Muscle layer of duodenum (tissue), 2 donors: ENCODE measurements around the gene CCDC146.
"Not testable (repeated sequence)": the region's sequence is repeated elsewhere in the genome, so short reads cannot be mapped to it uniquely, and the experiment has no call there.

ENCODE experiments used
- H3K27ac ChIP-seq: one replicate; pipeline ENCODE4 v1.7.0; 2013; ENCODE audit warnings: mild to moderate bottlenecking, low read length
- H3K27me3 ChIP-seq: one replicate; pipeline ENCODE4 v1.7.0; 2013; ENCODE audit warnings: low read depth, mild to moderate bottlenecking, control low read depth, low read length
- H3K36me3 ChIP-seq, 2 donors: one replicate each; pipeline ENCODE4 v1.7.0; 2013; ENCODE audit warnings: low read length in 2 of 2, control low read depth in 1 of 2, mild to moderate bottlenecking in 1 of 2; ENCODE audit not compliant: insufficient read depth in 2 of 2, control insufficient read depth in 1 of 2
- H3K4me1 ChIP-seq, 2 donors: one replicate each; pipeline ENCODE4 v1.7.0; 2013; ENCODE audit warnings: low read length in 2 of 2, mild to moderate bottlenecking in 2 of 2, control low read depth in 1 of 2, moderate library complexity in 1 of 2; ENCODE audit not compliant: insufficient read depth in 2 of 2, control insufficient read depth in 1 of 2
- H3K4me3 ChIP-seq, 2 donors: one replicate each; pipeline ENCODE4 v1.7.0; 2013; ENCODE audit warnings: low read length in 2 of 2, low read depth in 1 of 2, mild to moderate bottlenecking in 1 of 2
- H3K9me3 ChIP-seq, 2 donors: one replicate each; pipeline ENCODE4 v1.7.0; 2013; ENCODE audit warnings: low read length in 2 of 2, control low read depth in 1 of 2, mild to moderate bottlenecking in 1 of 2; ENCODE audit not compliant: control insufficient read depth in 1 of 2
- donor health status: healthy.

The CCDC146 gene

GRCh38 chr7:77155601-77156377 is 33.4 kb downstream of the CCDC146 start:
- H3K9me3 ChIP-seq, H3K27me3 ChIP-seq, H3K36me3 ChIP-seq, H3K4me1 ChIP-seq, H3K4me3 ChIP-seq, H3K27ac ChIP-seq: not testable (repeated sequence)

DNA sequence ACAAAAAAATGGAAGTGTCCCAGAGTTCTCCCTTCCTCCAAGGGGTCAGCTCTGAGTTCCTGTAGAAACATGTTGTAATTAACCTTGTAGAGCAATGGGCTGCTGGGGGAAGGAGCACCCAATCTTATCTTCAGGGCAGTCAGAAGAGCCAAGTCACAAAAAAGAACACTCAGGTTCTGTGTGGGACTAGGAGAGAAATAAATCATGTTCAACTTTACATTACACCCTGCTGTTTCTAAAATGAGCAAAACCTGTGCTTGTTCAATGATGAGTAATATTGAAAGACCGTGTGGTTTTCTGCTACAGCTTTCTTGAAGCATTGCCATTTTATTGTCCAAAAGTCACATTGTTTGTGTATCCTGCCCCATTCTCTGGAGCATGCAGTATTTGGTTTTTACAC is 34.6 kb downstream of the CCDC146 start:
- H3K4me3 ChIP-seq, H3K9me3 ChIP-seq, H3K27ac ChIP-seq, H3K36me3 ChIP-seq, H3K4me1 ChIP-seq, H3K27me3 ChIP-seq: not testable (repeated sequence)

GRCh38 chr7:77157446-77157845 is 35.0 kb downstream of the CCDC146 start:
- Histone ChIP-seq H3K36me3 (no peaks in the 10 kb centered on the region), H3K27ac (no peak overlapping the region)

DNA sequence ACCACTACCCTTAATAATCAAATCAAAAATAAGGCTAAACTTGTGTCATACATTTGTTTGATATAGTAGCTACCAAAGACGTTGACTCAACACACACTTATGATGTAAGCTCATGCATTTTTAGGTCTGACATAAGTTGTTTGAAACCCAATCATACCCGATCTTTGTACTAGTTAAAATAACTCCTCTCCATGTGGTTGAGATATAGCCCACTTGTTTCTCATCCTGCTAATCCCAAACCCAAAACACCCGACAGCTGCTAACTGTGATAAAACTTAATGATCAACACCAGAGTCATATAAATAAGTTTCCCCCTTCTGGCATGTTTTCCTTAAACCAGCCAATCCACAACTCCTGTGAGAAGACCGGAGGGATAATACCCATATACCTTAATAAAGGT is 48.7 kb downstream of the CCDC146 start:
- not testable (repeated sequence) for H3K27me3 ChIP-seq, H3K9me3 ChIP-seq, H3K36me3 ChIP-seq

More at GRCh38 chr7:77157446-77157845, 35.0 kb downstream of the CCDC146 start:
- Histone ChIP-seq H3K9me3 (no peaks in the 10 kb centered on the region), H3K4me1 (no peaks in the 10 kb centered on the region), H3K27me3 (no peaks in the 10 kb centered on the region), H3K4me3 (no peak overlapping the region)

DNA sequence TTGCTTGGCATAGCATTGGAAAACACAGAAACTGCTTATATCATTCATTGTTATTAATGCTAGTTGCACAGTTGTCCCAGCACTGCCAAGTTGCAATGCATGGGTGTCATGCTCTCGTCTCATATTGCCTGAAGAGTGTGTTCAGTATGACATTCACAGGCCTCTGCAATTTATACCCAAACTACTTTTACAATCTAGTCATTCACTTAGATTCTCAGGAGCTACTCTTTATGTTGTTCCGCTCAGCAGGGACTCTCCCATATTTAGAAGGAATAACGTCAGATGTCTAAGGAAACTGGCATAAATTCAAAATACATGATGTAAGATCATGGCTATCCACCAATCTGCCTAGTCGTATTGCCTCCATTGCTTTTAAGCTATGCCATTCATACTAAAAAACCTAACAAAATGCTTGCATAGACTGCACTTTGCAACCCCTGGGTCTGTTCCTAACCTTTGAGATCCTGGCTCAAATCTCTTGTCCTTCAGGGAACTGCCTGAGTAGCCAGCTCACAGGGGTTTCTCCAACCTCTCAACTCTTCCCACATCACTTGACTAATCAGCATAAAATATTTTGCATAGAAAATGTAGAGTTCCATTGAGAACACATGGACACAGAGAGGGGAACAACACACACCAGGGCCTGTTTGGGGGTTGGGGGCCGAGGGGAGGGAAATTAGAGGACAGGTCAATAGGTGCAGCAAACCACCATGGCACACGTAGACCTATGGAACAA is 50.2 kb downstream of the CCDC146 start:
- H3K4me3 ChIP-seq, H3K36me3 ChIP-seq, H3K9me3 ChIP-seq, H3K27ac ChIP-seq, H3K4me1 ChIP-seq, H3K27me3 ChIP-seq: not testable (repeated sequence)

More for the DNA sequence above, 48.7 kb downstream of the CCDC146 start:
- not testable (repeated sequence) for H3K4me1 ChIP-seq, H3K4me3 ChIP-seq, H3K27ac ChIP-seq

- not testable (repeated sequence) for H3K4me3 ChIP-seq, H3K36me3 ChIP-seq, H3K27ac ChIP-seq, H3K27me3 ChIP-seq, H3K9me3 ChIP-seq, H3K4me1 ChIP-seq
Observed at GRCh38 chr7:77174418-77174817, 52.0 kb downstream of the CCDC146 start.

GRCh38 chr7:77175274-77175800 is 52.9 kb downstream of the CCDC146 start:
- H3K4me3 ChIP-seq, H3K27me3 ChIP-seq, H3K9me3 ChIP-seq, H3K36me3 ChIP-seq, H3K4me1 ChIP-seq, H3K27ac ChIP-seq: not testable (repeated sequence)

DNA sequence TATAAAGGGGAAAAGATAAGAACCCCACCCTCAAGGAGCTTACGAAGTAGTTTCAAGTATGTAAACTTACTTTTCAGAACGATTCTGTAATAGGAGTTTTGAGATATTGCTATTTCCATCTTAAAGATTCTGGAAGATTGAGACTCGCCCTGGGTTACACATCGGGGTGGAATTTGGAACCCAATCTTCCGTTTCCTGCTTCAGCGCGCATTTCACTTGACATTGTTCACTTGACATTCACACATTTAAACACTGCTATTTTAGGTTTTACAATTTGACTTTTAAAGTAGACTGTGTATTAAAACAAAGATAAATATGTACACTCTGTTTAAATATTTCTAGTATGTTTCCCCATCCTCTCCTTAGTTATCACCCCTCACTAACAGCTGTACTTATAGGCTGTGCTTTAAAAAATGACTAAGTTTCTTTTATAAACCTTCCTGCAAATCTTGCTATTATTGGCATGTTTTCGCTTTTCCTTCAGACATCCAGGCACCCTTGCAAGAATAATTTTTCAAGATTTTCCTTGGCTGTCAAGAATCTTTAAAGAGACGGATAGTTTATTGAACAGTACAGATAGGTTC is 55.0 kb downstream of the CCDC146 start:
- not testable (repeated sequence) for H3K4me3 ChIP-seq, H3K9me3 ChIP-seq, H3K27me3 ChIP-seq, H3K27ac ChIP-seq, H3K4me1 ChIP-seq, H3K36me3 ChIP-seq

DNA sequence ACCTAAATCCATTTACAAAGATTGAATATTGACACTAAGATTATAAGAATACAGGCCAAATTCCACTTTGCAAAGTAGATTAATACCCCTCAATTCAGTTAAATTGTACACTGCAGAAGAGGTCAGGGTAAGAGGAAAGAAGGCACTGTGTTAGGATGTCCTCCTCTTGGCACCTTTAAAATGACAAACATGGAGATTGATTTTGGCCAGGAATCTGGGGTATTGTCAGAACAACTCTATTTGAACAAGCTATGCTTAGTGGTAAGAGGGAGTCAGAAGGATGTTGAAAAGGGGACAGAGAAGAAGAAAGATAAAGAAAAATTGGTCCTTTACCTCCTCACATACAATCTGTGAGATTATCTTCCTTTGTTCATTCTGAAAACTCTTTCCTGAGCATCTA is 55.6 kb downstream of the CCDC146 start:
- H3K36me3 ChIP-seq, H3K27ac ChIP-seq, H3K9me3 ChIP-seq, H3K27me3 ChIP-seq, H3K4me1 ChIP-seq, H3K4me3 ChIP-seq: not testable (repeated sequence)

- Histone ChIP-seq H3K27ac (no peak overlapping the region), H3K27me3 (no peaks in the 10 kb centered on the region), H3K36me3 (no peaks in the 10 kb centered on the region), H3K9me3 (no peaks in the 10 kb centered on the region), H3K4me3 (no peak overlapping the region), H3K4me1 (peaks cover 0 to 19% of the 10 kb centered on the region in 2 donors)
Observed at GRCh38 chr7:77181015-77181595, 58.7 kb downstream of the CCDC146 start.

DNA sequence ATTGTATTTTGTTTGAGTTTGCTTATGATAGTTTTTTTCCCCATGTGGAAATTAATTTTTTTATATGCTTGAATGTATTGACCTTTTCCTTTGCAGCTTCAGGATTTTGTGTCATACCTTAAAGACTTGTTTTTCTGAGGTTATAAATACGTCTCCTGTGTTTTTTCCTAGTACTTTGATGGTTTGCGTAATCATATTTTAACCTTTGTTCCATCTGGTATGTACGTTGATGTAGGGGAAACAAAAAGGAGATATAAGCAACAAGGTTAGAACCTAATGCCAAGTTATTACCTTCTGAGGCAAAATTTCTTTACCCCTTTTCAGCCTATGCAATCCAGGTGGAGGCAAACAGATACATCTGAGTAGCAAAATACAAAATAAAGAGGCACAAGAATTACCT is 59.3 kb downstream of the CCDC146 start:
- Histone ChIP-seq H3K4me3 (no peak overlapping the region), H3K36me3 (no peaks in the 10 kb centered on the region), H3K27me3 (no peaks in the 10 kb centered on the region), H3K27ac (no peak overlapping the region), H3K9me3 (no peaks in the 10 kb centered on the region), H3K4me1 (peaks cover 0 to 19% of the 10 kb centered on the region in 2 donors)
